Activated B cell treated with CpG ODN at 0.5 μM for 24 hours (primary cell): Measurements from ENCODE around the gene SASH1. TPM values are rescaled to one million over a fixed set of nuclear protein-coding genes. Genes with fewer than 3 reads are reported as not detected.

Experiments
- ATAC-seq: fragments of 200-7000 bp; cut with Tn5 transposase; one replicate; pipeline ENCODE4 v1.10.0; 2021; ENCODE audit warnings: low read depth, mild to moderate bottlenecking, moderate library complexity
- CTCF ChIA-PET: fragments of 350-600 bp; sonication (Branson Sonifier 250); formaldehyde crosslinking; loops from one replicate; lab custom pipeline; 2021; ENCODE audit warnings: antibody characterized with exemption; lab: Charles Lee
- POLR2A ChIA-PET: fragments of 350-600 bp; sonication (Branson Sonifier 250); formaldehyde crosslinking; loops from one replicate; lab custom pipeline; 2021; ENCODE audit warnings: antibody characterized with exemption; lab: Charles Lee
- DNase-seq: peaks from one replicate; pipeline ENCODE4 v3.0.0; 2022
- H3K27ac Mint-ChIP-seq: one replicate; pipeline ENCODE4 v1.8.0; 2020; ENCODE audit warnings: mixed read lengths
- H3K27me3 Mint-ChIP-seq: one replicate; pipeline ENCODE4 v1.8.0; 2021; ENCODE audit warnings: mixed read lengths
- H3K36me3 Mint-ChIP-seq: one replicate; pipeline ENCODE4 v1.8.0; 2021; ENCODE audit warnings: low read depth, mixed read lengths
- H3K4me1 Mint-ChIP-seq: one replicate; pipeline ENCODE4 v1.8.0; 2021; ENCODE audit warnings: mixed read lengths
- H3K4me3 Mint-ChIP-seq: one replicate; pipeline ENCODE4 v1.8.0; 2020; ENCODE audit warnings: mild to moderate bottlenecking, mixed read lengths
- H3K9me3 Mint-ChIP-seq: one replicate; pipeline ENCODE4 v1.8.0; 2020; ENCODE audit warnings: mixed read lengths
- CTCF ChIP-seq: fragments of 200-600 bp; IDR thresholded peaks from one replicate; pipeline ENCODE4 v1.8.0; 2022; ENCODE audit warnings: antibody characterized with exemption, mild to moderate bottlenecking
- intact Hi-C: fragments of 100-400 bp; cut with micrococcal nuclease; formaldehyde crosslinking; loops from one replicate; pipeline ENCODE4 v1.15.1; 2024
- total RNA-seq: library from RNA; stranded (reverse); gene quantifications from 2 replicates; pipeline ENCODE4 v1.2.3, GENCODE V29; 2022

The SASH1 gene
- total RNA-seq, 1 donor from 2014 or later, result 0.49 TPM

- Mint-ChIP-seq H3K27ac (no peak overlapping the region), H3K9me3 (no peaks in the 10 kb centered on the region), H3K4me1 (peaks cover 15% of the 10 kb centered on the region), H3K27me3 (peaks cover 14% of the 10 kb centered on the region), H3K4me3 (no peak overlapping the region), H3K36me3 (no peaks in the 10 kb centered on the region)
- ChIA-PET POLR2A (no interaction called here), CTCF (no interaction called here)
- intact Hi-C loops, result loop anchor here (5.0 kb wide), 1 partner anchor 876 kb away; no protein-coding TSS in a partner anchor
- TF ChIP-seq CTCF, result no peak
- DNase-seq (no peak), ATAC-seq (no peak)
Observed at GRCh38 chr6:148556410-148556809, 213.8 kb downstream of the SASH1 start.

- ChIA-PET POLR2A (interaction anchor here (0.7 kb wide), 1 partner anchor 20 kb away, joined by 3 read pairs; no protein-coding TSS in a partner anchor), CTCF (interaction anchor here (0.7 to 1.4 kb wide), 5 partner anchors 19 to 390 kb away, joined by 3 to 4 read pairs (median 4); no protein-coding TSS in a partner anchor)
- peak; percentile 51 for ATAC-seq
- no peak overlapping the region for H3K27ac Mint-ChIP-seq
- H3K4me3 Mint-ChIP-seq, result peak overlapping the region; percentile 3
- peaks cover 18% of the 10 kb centered on the region for H3K27me3 Mint-ChIP-seq
- intact Hi-C loops, result loop anchor here (5.0 kb wide), 1 partner anchor 874 kb away; no protein-coding TSS in a partner anchor
- no peaks in the 10 kb centered on the region for H3K36me3 Mint-ChIP-seq
- no peak for DNase-seq
- H3K4me1 Mint-ChIP-seq, result peaks cover 15% of the 10 kb centered on the region
- TF ChIP-seq CTCF, result no peak
- no peaks in the 10 kb centered on the region for H3K9me3 Mint-ChIP-seq
Observed at GRCh38 chr6:148557796-148558321, 215.2 kb downstream of the SASH1 start.

- Mint-ChIP-seq H3K27me3 (peaks cover 9% of the 10 kb centered on the region), H3K27ac (no peak overlapping the region), H3K36me3 (no peaks in the 10 kb centered on the region), H3K9me3 (no peaks in the 10 kb centered on the region), H3K4me1 (peaks cover 15% of the 10 kb centered on the region), H3K4me3 (peak overlapping the region; percentile 57)
- CTCF ChIA-PET, result interaction anchor here (0.6 to 1.9 kb wide), 15 partner anchors 13 to 467 kb away, joined by 3 to 18 read pairs (median 3); no protein-coding TSS in a partner anchor
- DNase-seq, result peak; percentile 74
- POLR2A ChIA-PET, result interaction anchor here (0.6 to 0.9 kb wide), 3 partner anchors 140 to 308 kb away, joined by 3 to 6 read pairs (median 5); no protein-coding TSS in a partner anchor
- TF ChIP-seq CTCF, result peak; percentile 18
- ATAC-seq, result peak; percentile 87
- intact Hi-C loops, result loop anchor here (1.0 to 5.0 kb wide), 7 partner anchors 40 to 872 kb away; no protein-coding TSS in a partner anchor
Observed at GRCh38 chr6:148559848-148560433, 217.3 kb downstream of the SASH1 start.

- intact Hi-C loops, result loop anchor here (5.0 kb wide), 1 partner anchor 466 kb away; no protein-coding TSS in a partner anchor
- TF ChIP-seq CTCF, result no peak
- CTCF ChIA-PET, result no interaction called here
- POLR2A ChIA-PET, result no interaction called here
- H3K9me3 Mint-ChIP-seq, result no peaks in the 10 kb centered on the region
- peaks cover 4% of the 10 kb centered on the region for H3K27me3 Mint-ChIP-seq
- no peaks in the 10 kb centered on the region for H3K36me3 Mint-ChIP-seq
- peaks cover 22% of the 10 kb centered on the region for H3K4me1 Mint-ChIP-seq
- H3K4me3 Mint-ChIP-seq, result no peak overlapping the region
- no peak overlapping the region for H3K27ac Mint-ChIP-seq
- DNase-seq, result no peak
- no peak for ATAC-seq
Observed at GRCh38 chr6:148561629-148562028, 219.0 kb downstream of the SASH1 start.

GRCh38 chr6:148563066-148563465, 220.4 kb downstream of the SASH1 start:
- TF ChIP-seq CTCF, result no peak

More at GRCh38 chr6:148563066-148563465, 220.4 kb downstream of the SASH1 start:
- no peaks in the 10 kb centered on the region for H3K36me3 Mint-ChIP-seq
- no peak overlapping the region for H3K4me3 Mint-ChIP-seq
- CTCF ChIA-PET, result interaction anchor here (1.1 kb wide), 1 partner anchor 14 kb away, joined by 3 read pairs; no protein-coding TSS in a partner anchor
- peaks cover 4% of the 10 kb centered on the region for H3K27me3 Mint-ChIP-seq
- POLR2A ChIA-PET, result no interaction called here
- ATAC-seq (no peak), DNase-seq (no peak)
- intact Hi-C loops, result loop anchor here (5.0 kb wide), 1 partner anchor 464 kb away; no protein-coding TSS in a partner anchor
- H3K9me3 Mint-ChIP-seq, result no peaks in the 10 kb centered on the region
- H3K4me1 Mint-ChIP-seq, result peaks cover 20% of the 10 kb centered on the region
- no peak overlapping the region for H3K27ac Mint-ChIP-seq
